ENCODE results near the gene FNDC1. TPM values are rescaled to one million over a fixed set of nuclear protein-coding genes. Genes with fewer than 3 reads are reported as not detected.

Gene FNDC1
- total RNA-seq, 1 donor from 2014 or later, result not detected

- H3K27ac Mint-ChIP-seq, result no peak overlapping the region
- Histone ChIP-seq H3K4me3 (peak overlapping the region; percentile 49), H4K20me1 (ENCODE audit: low read depth) (peaks cover 6% of the 10 kb centered on the region), H3K9ac (no peak overlapping the region), H3K27me3 (peaks cover 99% of the 10 kb centered on the region), H3K27ac (no peak overlapping the region), H3F3A (ENCODE audit: low read depth) (peaks cover 34% of the 10 kb centered on the region), H3K4me1 (peaks cover 7% of the 10 kb centered on the region), H3K4me2 (peak overlapping the region; percentile 79), H2AFZ (replicated peaks) (peak overlapping the region; percentile 74), H3K9me3 (ENCODE audit: low read depth) (no peaks in the 10 kb centered on the region), H3K79me2 (ENCODE audit: low read depth) (no peaks in the 10 kb centered on the region), H3K36me3 (no peaks in the 10 kb centered on the region)
- peak; percentile 75 for DNase-seq (ENCODE audit: low spot score)
- peaks cover 26% of the 10 kb centered on the region for H3K4me1 Mint-ChIP-seq
- peaks cover 55% of the 10 kb centered on the region for H3K27me3 Mint-ChIP-seq (ENCODE audit: insufficient read depth, low read depth)
- TF ChIP-seq EZH2 (IDR thresholded peaks at IDR 0.05) (peak; percentile 91), EZH2phosphoT487 (IDR thresholded peaks at IDR 0.05) (peak; percentile 89), CTCF (IDR thresholded peaks at IDR 0.05) (no peak)
- peak overlapping the region; percentile 83 for H3K4me3 Mint-ChIP-seq
- H3K36me3 Mint-ChIP-seq, result no peaks in the 10 kb centered on the region
- H3K9me3 Mint-ChIP-seq, result peaks cover 2% of the 10 kb centered on the region
Observed at GRCh38 chr6:159169557-159170332, 545 bp downstream of the FNDC1 start.

- Histone ChIP-seq H3F3A (ENCODE audit: low read depth) (peaks cover 34% of the 10 kb centered on the region), H3K4me2 (peak overlapping the region; percentile 79), H3K4me3 (peak overlapping the region; percentile 49), H3K79me2 (ENCODE audit: low read depth) (no peaks in the 10 kb centered on the region), H2AFZ (replicated peaks) (peak overlapping the region; percentile 74), H3K4me1 (peaks cover 7% of the 10 kb centered on the region), H3K9ac (no peak overlapping the region), H3K9me3 (ENCODE audit: low read depth) (no peaks in the 10 kb centered on the region), H4K20me1 (ENCODE audit: low read depth) (peaks cover 6% of the 10 kb centered on the region), H3K27ac (no peak overlapping the region), H3K27me3 (peaks cover 100% of the 10 kb centered on the region), H3K36me3 (no peaks in the 10 kb centered on the region)
- peaks cover 54% of the 10 kb centered on the region for H3K27me3 Mint-ChIP-seq (ENCODE audit: insufficient read depth, low read depth)
- H3K36me3 Mint-ChIP-seq, result no peaks in the 10 kb centered on the region
- H3K4me3 Mint-ChIP-seq, result peak overlapping the region; percentile 83
- DNase-seq (ENCODE audit: low spot score), result no peak
- no peak for TF ChIP-seq CTCF (IDR thresholded peaks at IDR 0.05)
- peak; percentile 62 for TF ChIP-seq EZH2 (IDR thresholded peaks at IDR 0.05)
- peak; percentile 67 for TF ChIP-seq EZH2phosphoT487 (IDR thresholded peaks at IDR 0.05)
- H3K4me1 Mint-ChIP-seq, result peaks cover 26% of the 10 kb centered on the region
- H3K27ac Mint-ChIP-seq, result no peak overlapping the region
- H3K9me3 Mint-ChIP-seq, result peaks cover 2% of the 10 kb centered on the region
Observed at GRCh38 chr6:159170333-159170672, 1.1 kb downstream of the FNDC1 start.

- peak overlapping the region; percentile 11 for H3K4me3 Mint-ChIP-seq
- no peaks in the 10 kb centered on the region for H3K36me3 Mint-ChIP-seq
- no peaks in the 10 kb centered on the region for H3K9me3 ChIP-seq (ENCODE audit: low read depth)
- no peak overlapping the region for H3K4me3 ChIP-seq
- peak; percentile 22 for DNase-seq (ENCODE audit: low spot score)
- H4K20me1 ChIP-seq (ENCODE audit: low read depth), result peaks cover 6% of the 10 kb centered on the region
- H2AFZ ChIP-seq (replicated peaks), result no peak overlapping the region
- peaks cover 34% of the 10 kb centered on the region for H3F3A ChIP-seq (ENCODE audit: low read depth)
- H3K27me3 Mint-ChIP-seq (ENCODE audit: insufficient read depth, low read depth), result peaks cover 57% of the 10 kb centered on the region
- H3K4me1 Mint-ChIP-seq, result peaks cover 28% of the 10 kb centered on the region
- H3K4me2 ChIP-seq, result no peak overlapping the region
- H3K27ac Mint-ChIP-seq, result no peak overlapping the region
- TF ChIP-seq EZH2phosphoT487 (IDR thresholded peaks at IDR 0.05) (no peak), CTCF (IDR thresholded peaks at IDR 0.05) (no peak), EZH2 (IDR thresholded peaks at IDR 0.05) (no peak)
- no peaks in the 10 kb centered on the region for H3K36me3 ChIP-seq
- peaks cover 7% of the 10 kb centered on the region for H3K4me1 ChIP-seq
- H3K9ac ChIP-seq, result no peak overlapping the region
- peaks cover 2% of the 10 kb centered on the region for H3K9me3 Mint-ChIP-seq
- no peak overlapping the region for H3K27ac ChIP-seq
- no peaks in the 10 kb centered on the region for H3K79me2 ChIP-seq (ENCODE audit: low read depth)
- peaks cover 100% of the 10 kb centered on the region for H3K27me3 ChIP-seq
Observed at GRCh38 chr6:159170999-159171712, 2.0 kb downstream of the FNDC1 start.

All from neural progenitor cell (in vitro differentiated cells).